Esophagus mucosa (tissue), 1 donor: ENCODE data around the gene WDR93. TPM values are rescaled to one million over a fixed set of nuclear protein-coding genes. Genes with fewer than 3 reads are reported as not detected.
"Not testable (repeated sequence)": the region's sequence is repeated elsewhere in the genome, so short reads cannot be mapped to it uniquely, and the experiment has no call there.

ENCODE experiments used
- ATAC-seq: fragments of 200-7000 bp; cut with Tn5 transposase; one replicate; pipeline ENCODE4 v1.9.1; 2020
- total RNA-seq: library from RNA; stranded (reverse); gene quantifications from one replicate; pipeline ENCODE4 v1.2.4, GENCODE V29; 2023
- donor health status: DM: yes; HTN: yes; CAD: no.

The WDR93 gene
- total RNA-seq, 1 donor from 2014 or later, result not detected

DNA sequence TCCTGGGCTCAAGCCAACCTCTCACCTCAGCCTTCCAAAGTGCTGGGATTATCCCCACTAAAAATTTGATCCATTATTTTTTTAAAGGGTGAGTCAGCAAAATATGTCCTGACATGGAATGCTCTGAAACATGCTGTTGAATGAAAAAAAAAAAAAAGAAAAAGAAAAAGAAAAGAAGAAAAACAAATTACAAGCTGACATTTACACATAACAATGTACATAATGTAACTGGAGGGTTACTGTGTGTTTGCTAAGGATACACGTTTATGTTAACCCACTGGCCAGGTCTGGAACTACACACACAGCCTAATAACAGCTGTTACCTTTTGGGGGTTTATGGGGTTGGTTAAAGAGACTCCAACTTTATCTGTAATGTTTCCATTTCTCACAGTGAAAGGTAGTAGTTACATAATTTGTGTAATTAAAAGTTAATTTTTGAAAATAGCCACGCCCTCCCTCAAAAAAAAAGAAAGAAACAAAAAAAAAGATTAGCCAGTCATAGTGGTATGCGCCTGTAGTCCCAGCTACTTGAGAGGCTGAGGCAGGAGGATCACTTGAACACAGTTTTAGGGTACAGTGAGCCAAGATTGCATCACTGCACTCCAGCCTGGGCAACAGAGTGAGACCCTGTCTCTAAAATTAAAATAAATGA is 82.4 kb downstream of the WDR93 start:
- ATAC-seq, result peak; percentile 15

DNA sequence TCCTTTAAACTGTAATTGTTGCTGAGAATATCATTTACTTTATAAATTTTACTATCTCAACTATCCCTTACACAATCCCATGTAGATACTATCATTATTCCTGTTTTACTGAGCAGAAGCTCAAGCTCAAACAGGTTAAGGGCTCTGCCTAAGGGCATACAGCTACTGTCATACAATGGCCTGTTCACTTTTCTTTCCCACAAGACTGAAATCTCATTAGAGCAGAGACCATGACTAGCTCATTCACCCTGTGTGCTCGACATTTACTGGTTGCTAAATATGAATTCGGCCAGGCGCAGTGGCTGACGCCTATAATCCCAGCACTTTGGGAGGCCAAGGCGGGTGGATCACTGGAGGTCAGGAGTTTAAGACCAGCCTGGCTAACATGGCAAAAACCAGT is 83.9 kb downstream of the WDR93 start:
- peak; percentile 86 for ATAC-seq

DNA sequence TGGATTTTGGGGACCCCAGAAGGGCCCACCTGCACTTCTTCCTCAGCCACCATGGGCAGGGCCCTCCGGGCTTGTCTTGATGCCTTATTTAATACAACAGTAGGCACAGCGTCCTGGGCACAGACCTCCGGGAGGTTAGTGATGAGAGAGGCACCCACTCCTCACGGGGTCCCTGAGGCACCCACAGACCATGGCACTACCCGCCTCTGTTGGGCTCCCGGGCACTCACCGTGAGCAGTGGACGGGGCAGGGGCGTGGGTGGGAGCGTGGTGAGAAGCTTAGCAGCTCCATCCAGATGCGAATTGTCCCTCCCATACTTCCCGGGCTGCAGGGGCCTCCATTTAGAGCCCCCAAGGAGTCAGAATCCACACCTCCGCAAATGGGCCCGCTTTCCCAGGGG is 85.2 kb downstream of the WDR93 start:
- no peak for ATAC-seq

DNA sequence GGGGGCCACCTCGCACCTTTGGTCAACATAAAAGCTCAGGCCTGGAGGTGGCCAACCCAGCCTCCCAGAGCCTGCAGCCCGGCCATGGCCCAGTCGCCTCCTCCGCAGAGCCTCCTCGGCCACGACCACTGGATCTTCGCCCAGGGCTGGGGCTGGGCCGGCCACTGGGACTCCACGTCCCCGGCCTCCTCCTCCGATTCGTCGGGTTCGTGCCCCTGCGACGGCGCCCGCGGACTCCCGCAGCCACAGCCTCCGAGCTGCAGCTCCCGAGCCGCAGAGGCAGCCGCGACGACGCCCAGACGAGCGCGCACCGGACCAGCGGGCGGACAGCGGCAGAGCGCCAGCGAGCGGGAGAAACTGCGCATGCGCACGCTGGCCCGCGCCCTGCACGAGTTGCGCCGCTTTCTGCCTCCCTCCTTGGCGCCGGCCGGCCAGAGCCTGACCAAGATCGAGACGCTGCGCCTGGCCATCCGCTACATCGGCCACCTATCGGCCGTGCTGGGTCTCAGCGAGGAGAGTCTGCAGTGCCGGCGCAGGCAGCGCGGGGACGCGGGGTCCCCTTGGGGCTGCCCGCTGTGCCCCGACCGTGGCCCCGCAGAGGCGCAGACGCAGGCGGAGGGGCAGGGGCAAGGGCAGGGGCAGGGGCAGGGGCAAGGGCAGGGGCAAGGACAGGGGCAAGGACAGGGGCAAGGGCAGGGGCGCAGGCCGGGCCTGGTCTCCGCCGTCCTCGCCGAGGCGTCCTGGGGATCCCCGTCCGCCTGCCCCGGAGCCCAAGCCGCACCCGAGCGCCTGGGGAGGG is 85.9 kb downstream of the WDR93 start, which contains the start of gene MESP2:
Gene MESP2 (plus strand): TSS at position 59 of the 799 bp plus-strand sequence. CDS start 26 bp downstream, at position 85.
- ATAC-seq, result peak; percentile 37

DNA sequence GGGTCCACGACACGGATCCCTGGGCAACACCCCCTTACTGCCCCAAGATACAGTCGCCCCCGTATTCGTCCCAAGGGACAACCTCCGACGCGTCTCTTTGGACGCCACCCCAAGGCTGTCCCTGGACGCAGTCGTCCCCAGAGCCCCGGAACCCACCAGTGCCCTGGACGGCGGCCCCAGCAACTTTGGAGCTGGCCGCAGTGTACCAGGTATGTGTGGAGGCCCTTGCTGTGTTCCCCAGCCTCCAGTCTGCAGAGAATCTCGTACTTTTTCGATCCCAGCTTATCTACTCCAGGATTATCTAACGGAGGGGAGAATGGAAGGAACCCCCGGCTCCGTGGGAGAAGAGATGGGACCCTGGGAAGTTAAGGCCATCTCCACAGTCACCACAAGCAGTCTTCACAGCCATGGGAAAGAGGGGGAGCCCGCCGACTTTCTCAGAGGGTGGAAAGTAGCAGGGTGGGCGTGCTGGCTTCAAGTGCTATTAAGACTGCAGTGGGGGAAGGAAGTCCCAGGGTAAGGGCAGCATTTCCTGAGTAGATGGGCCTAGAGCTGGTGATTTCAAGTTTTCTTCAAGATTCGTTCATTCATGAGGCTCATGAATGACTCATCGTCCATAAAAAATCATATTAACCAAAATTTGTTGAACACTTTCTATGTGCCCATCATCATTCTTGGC is 86.6 kb downstream of the WDR93 start:
- ATAC-seq, result no peak

DNA sequence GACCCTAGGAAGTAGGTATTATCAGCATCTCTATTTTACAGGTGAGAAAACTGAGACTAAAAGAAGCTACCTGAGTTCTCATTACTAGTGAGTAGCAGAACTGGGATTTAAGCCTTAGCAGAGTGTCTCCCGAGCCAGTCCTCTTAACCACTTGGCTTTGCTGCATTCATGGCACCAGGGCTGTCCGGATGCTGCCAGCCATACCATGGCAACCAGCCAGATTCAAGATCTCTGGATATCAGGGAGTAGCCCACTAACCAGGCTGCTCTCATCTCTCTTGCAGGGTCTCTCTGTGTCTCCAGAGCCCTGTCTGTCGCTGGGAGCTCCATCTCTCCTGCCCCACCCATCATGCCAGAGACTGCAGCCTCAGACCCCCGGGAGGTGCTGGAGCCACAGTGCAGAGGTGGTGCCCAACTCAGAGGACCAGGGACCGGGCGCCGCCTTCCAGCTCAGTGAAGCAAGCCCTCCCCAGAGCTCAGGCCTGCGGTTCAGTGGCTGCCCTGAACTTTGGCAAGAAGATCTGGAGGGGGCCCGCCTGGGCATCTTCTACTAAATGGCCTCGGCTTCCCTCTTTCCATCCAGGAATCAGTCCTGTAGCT is 87.3 kb downstream of the WDR93 start:
- ATAC-seq, result no peak

DNA sequence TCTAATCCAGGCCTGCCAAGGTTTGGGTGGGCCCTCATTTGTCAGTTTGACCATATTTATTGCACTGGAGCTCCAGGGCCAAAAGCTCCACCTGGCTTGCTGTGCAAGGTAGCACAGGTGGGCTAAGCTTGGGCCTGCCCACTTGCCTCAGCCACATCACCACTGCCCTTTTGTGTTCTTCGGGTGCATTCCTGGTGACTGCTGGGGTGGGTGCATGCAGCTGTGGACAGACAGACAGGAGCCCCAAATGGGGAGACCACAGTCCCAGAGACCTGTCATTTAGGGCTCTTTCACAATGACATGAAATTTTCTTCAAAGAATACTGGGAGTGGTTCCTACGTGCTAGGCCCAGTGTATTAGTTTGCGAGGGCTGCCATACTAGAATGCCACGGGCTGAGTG is 88.2 kb downstream of the WDR93 start:
- no peak for ATAC-seq

DNA sequence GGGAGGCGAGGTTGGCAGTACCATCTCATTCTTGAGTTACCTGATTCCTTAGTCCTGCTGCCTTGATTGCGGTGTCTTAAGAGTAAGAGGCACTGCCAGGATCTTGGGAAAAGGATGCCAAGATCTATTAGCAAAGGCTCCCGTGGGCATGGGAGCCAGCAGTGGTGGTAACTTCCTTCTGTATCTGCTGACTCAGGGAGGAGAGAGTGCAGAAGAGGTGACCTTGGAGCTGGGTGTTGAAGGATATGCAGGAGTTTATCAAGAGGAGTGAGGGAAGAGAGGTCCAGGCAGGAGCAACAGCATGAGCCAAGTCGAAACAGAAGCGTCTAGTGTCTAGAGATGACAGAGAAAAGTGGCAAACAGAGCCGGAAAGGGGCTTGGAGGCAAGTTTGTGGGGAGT is 90.0 kb downstream of the WDR93 start:
- ATAC-seq, result no peak

DNA sequence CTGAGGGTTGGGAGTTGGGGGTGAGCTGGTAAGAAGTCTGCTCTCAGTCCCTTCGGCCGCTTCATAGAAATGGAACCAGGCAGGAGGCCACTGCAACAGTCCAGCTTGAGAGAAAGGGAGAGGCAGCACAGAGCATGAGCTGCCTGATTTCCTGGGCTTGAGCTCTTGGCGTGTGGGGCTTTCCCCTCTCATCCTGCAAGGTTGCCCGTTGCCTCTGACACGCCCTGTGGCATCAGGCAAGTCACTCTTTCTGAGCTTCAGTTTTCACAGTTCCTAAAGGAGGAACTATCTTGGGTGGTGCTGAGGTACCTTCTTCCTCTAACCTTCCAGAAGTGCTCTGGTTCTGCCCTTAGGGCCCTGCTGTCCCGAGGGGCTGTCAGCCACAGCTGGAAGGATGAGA is 90.4 kb downstream of the WDR93 start:
- ATAC-seq, result peak; percentile 74

DNA sequence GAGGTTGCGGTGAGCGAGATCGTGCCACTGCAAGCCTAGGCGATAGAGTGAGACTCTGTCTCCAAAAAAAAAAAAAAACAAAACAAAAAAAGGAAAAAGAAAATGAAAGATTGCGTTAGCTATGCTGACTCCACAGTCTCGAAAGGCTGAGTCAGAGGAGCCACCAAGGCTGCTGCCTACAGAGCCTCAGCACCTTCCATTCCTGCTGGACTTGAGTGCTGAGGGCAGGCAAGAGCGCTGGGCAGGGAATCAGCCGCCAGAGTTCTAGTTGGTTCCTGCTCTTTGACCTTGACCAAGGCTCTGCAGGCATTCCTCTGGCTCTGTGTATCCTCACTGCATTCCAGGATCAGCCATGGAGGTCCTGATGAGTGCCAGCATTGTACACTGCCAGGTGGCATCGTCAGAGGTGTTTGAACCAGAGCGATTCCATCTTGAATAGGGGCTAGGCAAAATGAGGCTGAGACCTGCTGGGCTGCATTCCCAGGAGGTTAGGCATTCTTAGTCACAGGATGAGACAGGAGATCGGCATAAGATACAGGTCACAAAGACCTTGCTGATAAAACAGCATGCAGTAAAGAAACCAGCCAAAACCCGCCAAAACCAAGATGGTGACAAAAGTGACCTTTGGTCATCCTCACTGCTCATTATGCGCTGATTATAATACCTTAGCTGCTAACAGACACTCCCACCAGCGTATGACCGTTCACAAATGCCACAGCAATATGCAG is 91.4 kb downstream of the WDR93 start:
- peak; percentile 76 for ATAC-seq

DNA sequence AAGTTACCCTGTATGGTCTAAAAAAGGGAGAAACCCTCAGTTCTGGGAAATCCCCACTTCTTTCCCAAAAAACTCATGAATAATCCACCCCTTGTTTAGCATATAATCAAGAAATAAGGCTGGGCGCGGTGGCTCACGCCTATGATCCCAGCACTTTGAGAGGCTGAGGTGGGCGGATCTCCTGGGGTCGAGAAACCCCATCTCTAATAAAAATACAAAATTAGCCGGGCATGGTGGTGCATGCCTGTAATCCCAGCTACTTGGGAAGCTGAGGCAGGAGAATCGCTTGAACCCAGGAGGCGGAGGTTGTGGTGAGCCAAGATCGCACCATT is 92.0 kb downstream of the WDR93 start:
- ATAC-seq, result not testable (repeated sequence)

DNA sequence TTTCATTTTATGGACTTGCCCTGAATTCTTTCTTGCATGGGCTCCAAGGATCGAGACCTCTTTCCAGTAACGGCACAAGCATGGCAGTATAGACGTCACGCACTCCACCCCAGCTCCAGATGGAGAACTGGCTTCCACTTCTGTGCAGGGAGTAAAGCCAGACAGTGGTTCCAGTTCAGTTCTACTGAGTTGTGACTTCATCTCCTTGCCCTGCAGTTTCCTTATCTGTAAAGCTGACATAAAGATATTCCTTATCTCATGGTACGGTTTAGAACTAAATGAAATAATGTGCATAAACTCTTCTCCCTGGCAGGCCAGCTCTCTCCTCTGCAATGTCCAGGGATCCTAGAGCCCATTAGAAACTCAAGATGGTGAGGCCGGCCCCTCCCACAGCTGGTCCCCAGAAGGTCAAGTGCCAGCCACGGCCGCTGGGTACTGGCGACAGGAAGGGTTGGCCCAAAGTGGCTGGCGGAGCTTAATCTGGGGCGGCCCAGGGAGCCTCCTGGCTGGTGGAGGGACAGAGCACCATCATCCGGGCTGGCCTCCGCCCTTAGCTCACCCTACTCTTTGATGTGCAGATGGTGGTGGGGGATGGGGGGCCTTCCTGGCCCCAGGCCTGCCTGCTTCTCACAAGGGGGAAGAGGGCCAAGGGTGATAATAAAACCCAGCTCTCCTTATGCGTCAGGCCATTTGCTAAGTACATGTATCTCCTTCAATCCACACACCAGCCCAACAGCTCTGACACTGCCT is 92.7 kb downstream of the WDR93 start:
- no peak for ATAC-seq

DNA sequence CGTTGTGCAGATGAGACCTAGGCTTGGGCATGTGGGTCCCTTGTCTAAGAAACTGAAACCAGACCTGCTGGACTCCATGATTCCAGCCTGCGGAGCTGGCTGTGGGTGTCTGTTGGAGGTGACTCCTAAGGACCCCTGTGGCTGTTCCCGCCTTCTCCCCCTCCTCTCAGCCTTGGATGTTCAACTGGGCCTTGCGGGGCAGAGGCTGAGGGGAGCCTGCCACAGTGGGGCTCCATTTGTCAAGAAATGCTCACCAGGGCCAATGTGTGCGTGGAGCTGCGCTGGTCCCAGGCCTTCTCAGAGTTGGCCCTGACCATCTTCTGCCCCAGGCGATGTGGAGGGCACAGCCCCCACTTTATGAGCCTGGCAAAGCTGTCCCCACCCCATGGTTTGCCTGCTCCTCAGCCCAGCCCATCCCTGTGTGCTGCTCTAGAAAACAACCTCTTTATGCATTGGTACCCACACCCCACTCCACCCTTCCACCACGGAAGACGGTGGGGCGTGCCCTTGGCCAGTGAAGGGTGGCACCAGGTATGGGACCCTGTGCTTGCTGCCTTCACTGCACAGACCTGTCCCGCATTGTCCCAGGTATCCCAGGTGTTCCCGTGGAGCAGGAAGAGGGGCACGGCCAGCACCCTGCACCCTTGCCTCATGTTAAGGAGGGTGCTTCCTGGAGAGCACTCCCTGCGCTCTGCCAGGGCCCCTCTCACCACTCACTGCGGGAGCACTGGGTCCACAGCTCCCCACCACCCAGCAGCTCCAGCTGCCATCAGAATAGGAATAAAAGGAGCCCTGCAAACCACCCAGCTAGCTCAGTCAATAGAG is 93.5 kb downstream of the WDR93 start:
- no peak for ATAC-seq

DNA sequence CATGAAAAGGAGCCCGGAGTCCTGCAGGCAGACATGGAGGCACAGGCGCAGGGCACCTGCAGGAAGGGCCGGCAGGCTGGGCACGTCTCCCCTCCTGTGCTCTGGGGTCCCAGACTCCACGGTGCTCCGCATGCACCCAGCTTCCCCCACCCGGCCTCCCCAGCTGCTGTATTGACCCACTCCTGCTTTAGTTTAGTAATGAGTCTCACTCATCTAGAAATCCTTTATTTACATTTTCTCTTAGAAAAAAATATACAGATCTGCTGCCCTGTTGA is 94.0 kb downstream of the WDR93 start:
- no peak for ATAC-seq

DNA sequence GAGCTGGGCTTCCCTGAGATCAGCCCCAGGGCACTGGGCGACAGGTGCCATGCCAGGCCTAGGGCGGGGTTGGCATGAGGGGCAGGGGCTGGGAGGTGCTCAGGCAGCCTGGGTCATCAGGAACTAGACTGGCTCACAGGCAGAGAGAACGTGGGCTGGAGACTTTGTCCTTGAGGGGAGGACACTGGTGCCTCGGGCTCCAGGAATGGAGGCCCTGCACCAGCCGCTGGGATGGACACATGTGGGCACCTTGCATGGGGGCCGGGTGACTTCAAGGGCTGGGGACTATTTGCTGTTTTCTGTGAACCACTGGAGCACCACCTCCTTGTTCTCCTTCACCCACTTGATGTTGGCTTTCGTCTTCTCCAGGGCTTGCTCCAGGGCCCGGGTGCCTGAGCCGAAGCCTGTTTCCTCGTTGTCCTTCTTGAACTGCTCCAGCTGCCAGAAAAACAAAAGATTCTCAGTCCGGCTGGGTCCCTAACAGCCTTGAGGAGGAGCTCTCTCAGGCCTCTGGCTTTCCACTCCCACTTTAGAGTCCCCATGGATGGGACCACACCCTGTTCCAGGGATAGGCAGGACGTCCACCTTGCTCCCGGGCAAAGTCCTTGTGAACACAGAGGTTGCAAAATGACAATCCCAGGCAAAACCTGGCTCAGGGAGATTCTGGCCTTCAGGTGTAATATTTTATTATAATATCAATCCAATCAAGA is 94.6 kb downstream of the WDR93 start:
- no peak for ATAC-seq

DNA sequence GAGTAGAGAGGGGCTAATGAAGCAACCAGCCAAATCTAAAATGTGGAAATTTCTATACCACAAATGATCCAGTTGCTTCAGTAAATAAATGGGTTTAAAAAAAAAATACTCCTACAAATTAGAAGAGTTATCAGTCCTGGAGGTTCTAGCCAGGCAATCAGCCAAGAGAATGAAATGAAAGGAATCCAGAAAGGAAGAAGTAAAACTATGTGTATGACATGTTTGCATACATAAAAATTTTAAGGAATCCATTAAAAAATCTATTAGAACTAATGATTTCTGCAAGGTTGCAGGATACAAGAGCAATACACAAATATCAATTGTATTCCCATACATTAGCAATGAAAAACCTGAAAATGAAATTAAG is 95.1 kb downstream of the WDR93 start:
- no peak for ATAC-seq

DNA sequence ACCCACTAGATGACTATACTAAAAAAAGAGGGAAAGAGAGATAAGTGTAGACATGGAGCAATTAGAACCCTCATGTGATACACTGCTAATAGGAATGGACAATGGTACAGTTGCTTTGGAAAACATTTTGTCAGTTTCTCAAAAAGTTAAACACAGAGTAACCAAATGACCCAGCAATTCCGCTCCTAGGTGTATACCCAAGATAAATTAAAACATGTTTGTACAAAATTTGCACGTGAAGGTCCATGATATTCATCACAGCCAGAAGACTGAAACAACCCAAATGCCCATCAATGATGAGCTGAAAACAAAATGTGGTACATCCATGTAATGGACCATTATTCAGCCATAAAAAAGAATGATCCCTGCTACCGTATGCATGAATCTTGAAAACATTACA is 97.3 kb downstream of the WDR93 start:
- no peak for ATAC-seq

DNA sequence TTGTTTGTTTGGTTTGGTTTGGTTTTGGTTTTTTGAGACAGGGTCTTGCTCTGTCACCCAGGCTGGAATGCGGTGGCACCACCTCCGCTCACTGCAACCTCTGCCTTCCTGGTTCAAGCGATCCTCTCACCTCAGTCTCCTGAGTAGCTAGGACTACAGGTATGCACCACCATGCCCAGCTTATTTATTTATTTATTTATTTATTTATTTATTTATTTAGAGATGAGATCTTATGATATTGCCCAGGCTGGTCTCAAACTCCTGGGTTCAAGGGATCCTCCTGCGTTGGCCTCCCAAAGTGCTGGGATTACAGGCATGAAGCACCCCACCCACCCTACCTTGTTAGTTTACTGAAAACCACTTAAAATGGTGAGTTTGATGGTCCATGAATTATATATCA is 98.0 kb downstream of the WDR93 start:
- not testable (repeated sequence) for ATAC-seq

DNA sequence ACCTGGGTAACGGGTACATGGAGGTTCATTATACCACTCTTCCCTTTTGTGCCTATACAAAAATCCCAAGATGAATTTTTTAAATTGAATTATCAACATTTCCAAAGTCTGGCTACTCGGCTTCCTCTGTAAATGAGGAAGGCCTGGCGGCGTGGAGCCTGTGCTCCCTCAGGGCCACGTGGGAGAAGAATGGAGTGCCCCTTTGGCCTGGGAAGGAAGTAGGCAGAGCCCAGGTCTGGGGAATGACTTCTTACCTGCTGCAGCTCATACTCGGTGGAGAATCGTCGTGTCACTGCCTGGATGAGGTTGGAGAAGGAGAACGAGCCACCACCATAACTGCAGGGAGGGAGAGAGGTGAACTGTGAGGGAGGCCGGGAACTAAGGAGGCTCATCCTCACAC is 99.6 kb downstream of the WDR93 start:
- no peak for ATAC-seq

DNA sequence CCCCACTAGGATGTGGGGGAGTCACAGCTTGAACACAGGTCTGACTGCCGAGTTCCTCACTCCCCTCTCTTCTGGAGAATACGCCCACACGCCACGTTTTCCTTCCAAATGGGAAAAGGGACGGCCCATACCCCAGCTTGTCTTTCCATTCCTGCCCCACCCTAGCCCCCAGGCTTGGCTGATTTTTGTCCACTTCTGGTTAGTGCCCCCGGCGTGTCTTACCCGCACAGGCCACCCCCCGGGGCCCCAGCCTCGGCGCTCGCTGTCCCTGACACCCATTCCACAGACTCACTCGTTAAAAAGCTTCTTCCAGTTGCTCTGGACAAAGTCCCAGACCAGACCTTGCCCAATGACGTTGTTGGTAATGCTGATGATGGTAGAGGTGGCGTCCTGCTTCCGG is 100.0 kb downstream of the WDR93 start:
- no peak for ATAC-seq
